Thyroid gland (tissue), 4 donors: ENCODE results near the gene SLC37A2. TPM values are rescaled to one million over a fixed set of nuclear protein-coding genes. Genes with fewer than 3 reads are reported as not detected.
"Not testable (repeated sequence)": the region's sequence is repeated elsewhere in the genome, so short reads cannot be mapped to it uniquely, and the experiment has no call there.

Experiments used
- DNase-seq, 2 donors: peaks; one replicate each; pipeline ENCODE4 v3.0.0-alpha.2; 2019
- H3K27ac ChIP-seq, 3 donors: fragments of 200-600 bp; sonication (generic); 1 replicate in 2 of 3; 2 replicates in 1 of 3; pipeline ENCODE4 v1.5.1; 2016 to 2019; ENCODE audit warnings: mild to moderate bottlenecking in 1 of 3, moderate library complexity in 1 of 3
- H3K27me3 ChIP-seq: fragments of 200-600 bp; sonication (generic); one replicate; pipeline ENCODE4 v1.5.1; 2019
- H3K36me3 ChIP-seq, 2 donors: fragments of 200-600 bp; sonication (generic); one replicate each; pipeline ENCODE4 v1.5.1; 2016 to 2019
- H3K4me1 ChIP-seq, 2 donors: fragments of 200-600 bp; sonication (generic); one replicate each; pipeline ENCODE4 v1.5.1; 2017 to 2019
- H3K4me3 ChIP-seq, 3 donors: fragments of 200-600 bp; sonication (generic); replicated peaks in 1 of 3; 1 replicate in 2 of 3; 2 replicates in 1 of 3; pipeline ENCODE4 v1.5.1; 2016; ENCODE audit warnings: mild to moderate bottlenecking in 1 of 3
- H3K9me3 ChIP-seq: fragments of 200-600 bp; sonication (generic); one replicate; pipeline ENCODE4 v1.5.1; 2017
- CTCF ChIP-seq, 6 experiments: fragments of 200-600 bp in 3 of 6; fragments of 450-650 bp in 3 of 6; sonication (generic) in 3 of 6; IDR thresholded peaks; one replicate each; pipeline ENCODE4 v1.5.1; 2016 to 2019; ENCODE audit warnings: antibody characterized with exemption in 6 of 6, mild to moderate bottlenecking in 2 of 6, inconsistent platforms in 1 of 6, moderate library complexity in 1 of 6
- POLR2A ChIP-seq, 2 donors: fragments of 450-650 bp; IDR thresholded peaks; one replicate each; pipeline ENCODE4 v1.6.1; 2017; ENCODE audit warnings: antibody characterized with exemption in 2 of 2, mild to moderate bottlenecking in 2 of 2, moderate library complexity in 1 of 2
- WGBS, 2 donors: methylation state at CpG; one replicate each; pipeline ENCODE4 v1.1.5; 2017; 5-methylcytosine and 5-hydroxymethylcytosine counted together
- intact Hi-C: fragments of 100-400 bp; cut with DNase I; formaldehyde crosslinking; loops from one replicate; pipeline ENCODE4 v1.15.1; 2023
- total RNA-seq, 4 donors: library from RNA; depleted of rRNA; stranded (reverse); fragments of >200 nt; gene quantifications; one replicate each; pipeline ENCODE4 v1.2.3, GENCODE V29; 2016

The SLC37A2 gene
- total RNA-seq, 4 donors from 2014 or later = 2.1 to 3.6 (median 3.4) TPM

- Histone ChIP-seq H3K27me3 (no peaks in the 10 kb centered on the region), H3K36me3 (no peaks in the 10 kb centered on the region), H3K4me1 (no peaks in the 10 kb centered on the region), H3K4me3 (no peak overlapping the region), H3K9me3 (no peaks in the 10 kb centered on the region), H3K27ac (no peak overlapping the region)
- intact Hi-C loops = no loop called here
- 69 to 71% methylated on average over 16 to 17 of the region's 20 CpGs for WGBS, 2 donors
- DNase-seq = no peak
- TF ChIP-seq POLR2A (IDR thresholded peaks at IDR 0.05) (no peak), CTCF (IDR thresholded peaks at IDR 0.05) (no peak)
Measured at GRCh38 chr11:125085301-125086081, 22.4 kb downstream of the SLC37A2 start.

- no peaks in the 10 kb centered on the region for H3K9me3 ChIP-seq
- intact Hi-C loops = no loop called here
- H3K36me3 ChIP-seq = no peaks in the 10 kb centered on the region
- H3K4me3 ChIP-seq = no peak overlapping the region
- no peak for DNase-seq
- H3K4me1 ChIP-seq = peaks cover 0 to 7% of the 10 kb centered on the region in 2 donors
- H3K27me3 ChIP-seq = no peaks in the 10 kb centered on the region
- no peak for TF ChIP-seq POLR2A (IDR thresholded peaks at IDR 0.05)
- no peak for TF ChIP-seq CTCF (IDR thresholded peaks at IDR 0.05)
- 76 to 79% methylated on average over 8 to 10 of the region's 14 CpGs for WGBS, 2 donors
- no peak overlapping the region for H3K27ac ChIP-seq
Measured at GRCh38 chr11:125086633-125087296, 23.7 kb downstream of the SLC37A2 start.

GRCh38 chr11:125088123-125088522 is 25.0 kb downstream of the SLC37A2 start:
- Histone ChIP-seq H3K9me3 (no peaks in the 10 kb centered on the region), H3K36me3 (no peaks in the 10 kb centered on the region), H3K4me3 (no peak overlapping the region), H3K27me3 (no peaks in the 10 kb centered on the region), H3K4me1 (peaks cover 0 to 7% of the 10 kb centered on the region in 2 donors), H3K27ac (no peak overlapping the region)
- 83 to 91% methylated on average over 2 of the region's 2 CpGs for WGBS, 2 donors
- intact Hi-C loops = no loop called here
- DNase-seq = no peak
- TF ChIP-seq POLR2A (IDR thresholded peaks at IDR 0.05) (no peak), CTCF (IDR thresholded peaks at IDR 0.05) (no peak)

- intact Hi-C loops = no loop called here
- Histone ChIP-seq H3K4me1 (peaks cover 0 to 7% of the 10 kb centered on the region in 2 donors), H3K9me3 (no peaks in the 10 kb centered on the region), H3K4me3 (no peak overlapping the region), H3K27me3 (no peaks in the 10 kb centered on the region), H3K27ac (no peak overlapping the region), H3K36me3 (no peaks in the 10 kb centered on the region)
- DNase-seq = no peak
- TF ChIP-seq POLR2A (IDR thresholded peaks at IDR 0.05) = no peak
- TF ChIP-seq CTCF (IDR thresholded peaks at IDR 0.05) = no peak
- WGBS, 2 donors = 83 to 87% methylated on average over 12 to 20 of the region's 20 CpGs
Measured at GRCh38 chr11:125088576-125089455, 25.7 kb downstream of the SLC37A2 start.

- H3K4me1 ChIP-seq, H3K4me3 ChIP-seq, H3K36me3 ChIP-seq, H3K27ac ChIP-seq, H3K27me3 ChIP-seq, DNase-seq, H3K9me3 ChIP-seq, intact Hi-C loops: not testable (repeated sequence)
- WGBS, 2 donors = 92 to 100% methylated on average over 7 to 27 of the region's 31 CpGs
Measured at GRCh38 chr11:125089481-125089880, 26.4 kb downstream of the SLC37A2 start.

GRCh38 chr11:125090151-125090550 is 27.0 kb downstream of the SLC37A2 start:
- not testable (repeated sequence) for DNase-seq, H3K27me3 ChIP-seq, H3K27ac ChIP-seq, H3K36me3 ChIP-seq, H3K4me1 ChIP-seq, H3K9me3 ChIP-seq, H3K4me3 ChIP-seq
- WGBS, 2 donors = 78 to 80% methylated on average over 10 of the region's 10 CpGs
- intact Hi-C loops = loop anchor here (5.0 kb wide), 1 partner anchor 52 kb away; no protein-coding TSS in a partner anchor
